ENCODE data around the gene BUB3. TPM values are rescaled to one million over a fixed set of nuclear protein-coding genes. Genes with fewer than 3 reads are reported as not detected.
"Not testable (repeated sequence)": the region's sequence is repeated elsewhere in the genome, so short reads cannot be mapped to it uniquely, and the experiment has no call there.

The BUB3 gene
- total RNA-seq, 2 donors from 2014 or later, result 215 to 332 TPM

DNA sequence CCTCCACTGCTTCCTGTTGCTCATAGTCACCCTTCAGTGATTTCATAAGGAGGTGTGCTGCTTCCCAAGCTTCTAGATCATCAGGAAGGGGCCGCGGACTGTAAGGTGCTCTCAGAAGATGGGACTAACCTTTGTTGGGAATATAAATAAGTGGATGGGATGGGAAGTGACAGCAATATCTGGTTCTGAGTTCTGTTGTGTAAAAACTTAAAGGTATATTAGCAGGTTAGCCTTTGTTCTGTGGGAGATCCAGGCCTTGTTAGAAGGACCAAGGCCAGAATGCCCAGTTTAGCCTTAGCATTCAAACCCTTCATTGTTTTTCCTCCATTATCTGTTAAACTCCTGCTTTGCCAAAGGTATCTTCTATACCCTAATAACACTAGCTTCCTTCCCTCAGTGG is 12.4 kb downstream of the BUB3 start:
- DNase-seq (ENCODE audit: low spot score in 2 of 2) (no peak), ATAC-seq (no peak)
- no peak overlapping the region for H3K27ac Mint-ChIP-seq
- peaks cover 22 to 44% of the 10 kb centered on the region in 2 donors for H3K36me3 Mint-ChIP-seq
- H3K9me3 Mint-ChIP-seq, result no peaks in the 10 kb centered on the region

DNA sequence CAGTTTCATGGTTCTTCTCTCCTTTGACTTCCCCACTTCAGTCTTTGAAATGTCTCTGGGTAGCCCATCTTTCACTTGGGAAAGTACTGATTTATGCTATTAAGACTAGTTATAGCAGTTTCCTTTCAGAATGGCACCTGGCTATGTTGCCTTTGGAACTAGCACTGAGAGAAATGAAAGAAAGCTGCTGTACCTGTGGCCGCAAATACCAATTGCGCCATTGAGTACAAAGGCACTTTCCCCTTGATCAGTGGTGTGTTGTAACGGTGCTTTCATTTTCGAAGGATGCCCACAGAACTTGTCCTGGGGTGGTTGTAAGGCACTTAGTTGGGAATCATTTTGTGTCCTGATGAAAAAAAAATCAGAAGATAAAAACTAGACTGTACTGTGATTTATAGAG is 16.8 kb downstream of the BUB3 start:
- Mint-ChIP-seq H3K36me3 (peaks cover 32 to 48% of the 10 kb centered on the region in 2 donors), H3K27ac (no peak overlapping the region), H3K9me3 (peaks cover 0 to 3% of the 10 kb centered on the region in 2 donors)
- DNase-seq (ENCODE audit: low spot score in 2 of 2), result no peak
- ATAC-seq, result no peak

DNA sequence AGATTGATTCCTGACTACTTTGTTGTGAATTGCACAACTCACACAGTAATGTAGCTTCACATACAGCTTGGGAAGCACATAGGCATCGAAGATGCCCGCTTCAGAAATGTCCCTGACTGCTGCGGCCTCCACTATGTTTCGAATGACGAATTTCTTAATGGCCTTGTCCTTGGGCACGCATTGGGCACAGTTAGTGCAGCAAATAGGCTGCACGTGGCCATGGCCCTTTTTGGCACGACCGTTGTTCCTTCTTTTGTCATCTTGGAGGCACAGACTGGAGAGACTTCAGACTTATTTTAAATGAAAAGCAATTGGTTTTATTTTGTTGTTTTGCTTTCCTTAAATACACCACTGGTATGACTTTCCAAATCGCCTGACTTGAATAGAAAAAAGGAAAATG is 17.4 kb downstream of the BUB3 start:
- DNase-seq (ENCODE audit: low spot score in 2 of 2); H3K9me3 Mint-ChIP-seq: not testable (repeated sequence)
- peaks cover 35 to 51% of the 10 kb centered on the region in 2 donors for H3K36me3 Mint-ChIP-seq

DNA sequence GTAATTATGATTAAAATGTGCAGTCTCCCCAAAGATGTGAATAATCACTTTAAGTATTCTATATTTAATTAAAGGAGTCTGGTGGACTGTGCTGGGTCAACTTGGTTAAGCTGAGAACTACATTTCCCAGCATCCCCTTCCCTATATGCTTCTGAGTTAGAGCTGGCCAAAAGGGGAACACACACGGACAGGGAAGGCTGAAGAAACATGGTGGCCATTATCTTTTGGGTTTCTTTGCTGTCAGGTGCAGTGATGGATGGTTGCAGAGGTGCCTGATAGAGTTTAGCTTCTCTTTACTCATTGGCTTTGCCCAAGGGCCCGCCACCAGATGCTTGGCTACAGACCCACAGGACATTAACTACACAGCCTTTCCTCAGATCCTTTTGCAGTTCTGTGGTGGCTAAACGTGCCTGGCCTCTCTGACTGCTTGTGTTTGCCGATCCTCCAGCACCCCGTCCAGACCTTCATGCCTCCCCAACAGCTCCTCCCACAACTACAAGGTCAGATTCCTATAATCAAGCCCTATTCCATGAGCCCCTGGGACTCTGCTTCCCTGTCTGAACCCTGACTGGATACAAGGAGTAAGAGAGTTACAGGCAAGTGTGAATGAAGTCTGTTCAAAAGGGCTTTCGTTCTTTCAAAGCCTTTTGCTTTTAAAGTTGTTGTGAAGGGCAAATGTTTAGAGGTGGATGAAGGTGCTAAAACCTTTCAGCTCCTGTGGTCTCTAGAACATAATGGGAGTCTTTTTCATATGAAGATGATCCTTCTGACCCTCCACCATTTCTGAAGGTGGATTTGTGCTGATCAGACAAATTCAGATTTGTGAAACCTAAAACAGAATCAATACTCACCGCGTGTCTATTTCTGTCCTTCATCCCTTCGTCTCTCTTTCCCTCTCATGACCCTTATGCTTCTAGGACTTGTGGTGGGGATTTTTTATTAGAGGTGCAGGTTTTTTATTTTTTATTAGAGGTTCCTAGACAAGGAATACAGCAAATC is 21.5 kb downstream of the BUB3 start:
- Mint-ChIP-seq H3K36me3 (peaks cover 31 to 52% of the 10 kb centered on the region in 2 donors), H3K27ac (no peak overlapping the region), H3K9me3 (peaks cover 3 to 7% of the 10 kb centered on the region in 2 donors)
- DNase-seq (ENCODE audit: low spot score in 2 of 2), result no peak
- no peak for ATAC-seq

More for the DNA sequence above, 17.4 kb downstream of the BUB3 start:
- H3K27ac Mint-ChIP-seq, ATAC-seq: not testable (repeated sequence)

DNA sequence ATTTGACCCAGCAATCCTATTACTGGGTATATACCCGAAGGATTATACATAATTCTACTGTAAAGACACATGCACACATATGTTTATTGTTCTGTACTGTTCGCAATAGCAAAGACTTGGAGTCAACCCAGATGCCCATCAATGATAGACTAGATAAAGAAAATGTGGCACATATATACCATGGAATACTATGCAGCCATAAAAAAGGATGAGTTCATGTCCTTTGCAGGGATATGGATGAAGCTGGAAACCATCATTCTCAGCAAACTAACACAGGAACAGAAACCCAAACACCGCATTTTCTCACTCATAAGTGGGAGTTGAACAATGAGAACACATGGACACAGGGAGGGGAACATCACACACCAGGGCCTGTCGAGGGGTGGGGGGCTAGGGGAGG is 24.2 kb downstream of the BUB3 start:
- Mint-ChIP-seq H3K36me3 (peaks cover 37 to 52% of the 10 kb centered on the region in 2 donors), H3K9me3 (peaks cover 6 to 11% of the 10 kb centered on the region in 2 donors)
- not testable (repeated sequence) for DNase-seq (ENCODE audit: low spot score in 2 of 2); ATAC-seq; H3K27ac Mint-ChIP-seq

DNA sequence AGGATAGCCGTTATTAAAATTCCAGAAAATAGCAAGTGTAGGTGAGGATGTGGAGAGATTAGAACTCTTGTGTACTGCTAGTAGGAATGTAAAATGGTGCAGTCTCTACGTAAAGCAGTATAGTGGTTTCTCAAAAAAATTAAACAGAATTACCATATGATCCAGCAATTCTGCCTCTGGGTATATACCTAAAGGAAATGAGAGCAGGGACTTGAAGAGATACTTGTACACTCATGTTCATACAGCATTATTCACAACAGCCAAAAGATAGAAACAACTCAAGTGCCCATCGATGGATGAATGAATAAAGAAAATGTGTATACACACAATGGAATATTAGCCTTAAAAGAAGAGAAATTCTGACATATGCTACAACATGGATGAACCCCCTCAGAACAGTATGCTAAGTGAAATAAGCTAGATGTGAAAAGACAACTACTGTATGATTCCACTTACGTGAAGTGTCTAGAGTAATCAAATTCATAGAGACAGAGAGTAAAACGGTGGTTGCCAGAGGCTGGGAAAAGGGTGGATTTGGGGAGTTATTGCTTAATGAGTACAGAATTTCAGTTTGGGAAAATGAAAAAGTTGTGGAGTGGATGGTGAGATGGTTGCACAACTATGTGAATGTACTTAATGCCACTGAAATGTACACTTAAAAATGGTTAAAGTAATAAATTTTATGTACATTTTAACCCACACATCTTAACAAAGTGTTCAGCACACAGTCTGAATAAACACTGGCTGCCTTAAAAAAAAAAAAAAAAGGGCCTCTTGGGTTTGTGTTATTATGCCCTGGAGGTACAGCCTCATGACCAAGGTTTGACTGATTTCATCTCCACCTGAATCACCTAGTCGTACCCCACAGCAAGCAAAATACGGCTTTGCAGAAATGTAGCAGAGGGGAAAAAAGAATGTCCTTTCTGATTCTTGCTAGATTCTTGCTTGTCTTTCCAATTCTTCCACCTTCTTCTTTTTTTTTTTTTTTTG is 26.2 kb downstream of the BUB3 start:
- H3K9me3 Mint-ChIP-seq, result peaks cover 10 to 21% of the 10 kb centered on the region in 2 donors
- ATAC-seq (no peak), DNase-seq (ENCODE audit: low spot score in 2 of 2) (no peak)
- peaks cover 38 to 56% of the 10 kb centered on the region in 2 donors for H3K36me3 Mint-ChIP-seq
- no peak overlapping the region for H3K27ac Mint-ChIP-seq

DNA sequence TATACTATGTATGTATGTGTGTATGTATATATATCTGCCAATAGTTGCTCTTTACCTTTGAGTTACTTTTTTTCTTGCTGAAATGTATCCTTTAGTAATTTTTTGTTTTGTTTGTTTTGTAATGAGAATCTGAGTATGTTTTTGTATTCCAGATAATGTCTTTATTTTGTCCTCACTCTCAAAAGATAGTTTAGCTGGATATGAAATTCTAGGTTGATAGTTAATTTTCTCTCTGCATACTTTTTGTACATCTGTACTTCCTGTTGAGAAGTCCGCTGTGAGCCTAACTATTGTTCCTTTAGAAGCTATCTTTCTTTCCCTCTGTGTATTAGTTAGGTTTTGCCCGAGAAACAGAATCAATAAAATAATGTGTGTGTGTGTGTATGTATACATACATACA is 29.5 kb downstream of the BUB3 start:
- Mint-ChIP-seq H3K9me3 (peaks cover 7 to 22% of the 10 kb centered on the region in 2 donors), H3K27ac (no peak overlapping the region), H3K36me3 (peaks cover 37 to 40% of the 10 kb centered on the region in 2 donors)
- DNase-seq (ENCODE audit: low spot score in 2 of 2) (no peak), ATAC-seq (no peak)

DNA sequence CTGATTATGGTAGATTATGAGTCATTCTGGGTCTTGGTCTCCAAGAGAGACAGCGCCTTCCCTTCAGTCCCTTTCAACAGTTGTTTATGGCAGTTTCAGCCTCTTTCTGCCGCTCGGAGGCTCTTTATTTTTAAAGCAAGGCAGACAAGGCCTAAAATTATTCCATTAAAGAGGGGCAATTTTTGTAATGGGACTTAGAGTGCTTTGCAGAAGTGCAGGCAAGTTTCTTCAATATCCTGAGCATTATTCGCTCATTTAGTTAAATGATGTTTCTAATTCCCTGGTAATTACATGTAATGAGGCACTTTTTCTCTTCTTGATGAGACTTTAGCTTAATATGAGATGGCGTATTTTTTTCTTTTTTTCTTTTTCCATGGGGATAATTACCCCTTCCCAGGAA is 33.6 kb downstream of the BUB3 start:
- H3K27ac Mint-ChIP-seq, result no peak overlapping the region
- peaks cover 7 to 22% of the 10 kb centered on the region in 2 donors for H3K9me3 Mint-ChIP-seq
- H3K36me3 Mint-ChIP-seq, result peaks cover 47 to 64% of the 10 kb centered on the region in 2 donors
- DNase-seq (ENCODE audit: low spot score in 2 of 2), result no peak
- no peak for ATAC-seq

DNA sequence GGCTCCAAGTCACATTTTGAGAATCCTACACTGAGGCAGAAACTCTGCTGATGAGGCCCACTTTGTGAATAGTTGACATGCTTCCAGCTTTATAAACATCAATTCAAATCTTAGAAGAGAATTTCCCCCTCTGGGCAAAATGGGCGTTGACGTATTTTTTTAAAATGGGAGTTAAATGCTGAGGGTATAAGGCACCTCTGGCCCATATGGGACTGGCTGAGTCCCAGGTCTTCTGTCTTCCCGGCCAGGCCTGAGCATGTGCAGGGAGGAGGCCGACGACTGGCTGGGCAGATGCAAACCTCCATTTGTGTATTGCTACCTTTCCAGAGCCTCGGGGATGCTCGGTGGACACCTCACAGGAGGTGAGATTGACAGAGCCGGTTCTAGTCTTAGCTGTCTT is 37.7 kb downstream of the BUB3 start:
- DNase-seq (ENCODE audit: low spot score in 2 of 2) (no peak), ATAC-seq (no peak)
- Mint-ChIP-seq H3K9me3 (no peaks in the 10 kb centered on the region), H3K27ac (peak overlapping the region in 1 of 2 donors; percentile 34), H3K36me3 (peaks cover 7 to 31% of the 10 kb centered on the region in 2 donors)

DNA sequence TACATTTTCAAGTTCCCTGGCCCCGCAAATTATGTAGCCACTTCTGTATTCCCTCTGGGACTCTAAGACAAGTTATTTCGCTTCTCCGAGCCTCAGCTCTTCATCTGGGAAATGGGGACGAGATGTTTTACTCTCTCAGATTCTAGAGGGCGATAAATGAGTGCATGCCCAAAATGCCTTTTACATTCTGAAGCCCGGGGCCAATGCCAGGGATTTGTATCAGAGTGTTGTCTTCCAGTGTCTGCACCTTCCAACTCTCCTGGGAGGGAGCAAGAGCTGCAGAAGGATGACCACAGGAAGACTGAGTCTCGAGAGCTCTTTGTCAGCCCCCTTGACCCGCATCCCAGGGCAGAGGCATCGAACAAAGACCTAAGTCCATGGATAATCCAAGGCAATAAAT is 39.9 kb downstream of the BUB3 start:
- H3K9me3 Mint-ChIP-seq, result peaks cover 0 to 4% of the 10 kb centered on the region in 2 donors
- ATAC-seq, result no peak
- no peak overlapping the region for H3K27ac Mint-ChIP-seq
- peaks cover 7 to 37% of the 10 kb centered on the region in 2 donors for H3K36me3 Mint-ChIP-seq
- DNase-seq (ENCODE audit: low spot score in 2 of 2), result no peak

DNA sequence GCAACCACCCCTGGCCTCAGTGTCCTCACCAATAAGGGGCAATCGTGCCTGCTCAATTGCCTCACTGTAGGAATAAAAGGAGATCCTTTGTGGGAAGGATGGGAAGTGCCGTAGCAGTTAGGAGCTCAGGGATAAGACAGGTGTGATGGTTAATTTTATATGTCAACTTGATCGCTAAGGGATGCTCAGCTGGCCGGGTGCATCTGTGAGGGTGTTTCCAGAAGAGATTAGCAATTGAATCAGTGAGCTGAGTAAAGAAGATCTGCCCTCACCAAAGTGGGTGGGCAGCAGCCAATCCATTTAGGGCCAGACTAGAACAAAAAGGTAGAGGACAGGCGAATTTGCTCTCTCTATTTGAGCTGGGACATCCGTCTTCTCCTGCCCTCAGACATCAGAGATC is 46.3 kb downstream of the BUB3 start:
- Mint-ChIP-seq H3K36me3 (peaks cover 2 to 14% of the 10 kb centered on the region in 2 donors), H3K27ac (no peak overlapping the region), H3K9me3 (peaks cover 2 to 6% of the 10 kb centered on the region in 2 donors)
- DNase-seq (ENCODE audit: low spot score in 2 of 2) (no peak), ATAC-seq (no peak)

DNA sequence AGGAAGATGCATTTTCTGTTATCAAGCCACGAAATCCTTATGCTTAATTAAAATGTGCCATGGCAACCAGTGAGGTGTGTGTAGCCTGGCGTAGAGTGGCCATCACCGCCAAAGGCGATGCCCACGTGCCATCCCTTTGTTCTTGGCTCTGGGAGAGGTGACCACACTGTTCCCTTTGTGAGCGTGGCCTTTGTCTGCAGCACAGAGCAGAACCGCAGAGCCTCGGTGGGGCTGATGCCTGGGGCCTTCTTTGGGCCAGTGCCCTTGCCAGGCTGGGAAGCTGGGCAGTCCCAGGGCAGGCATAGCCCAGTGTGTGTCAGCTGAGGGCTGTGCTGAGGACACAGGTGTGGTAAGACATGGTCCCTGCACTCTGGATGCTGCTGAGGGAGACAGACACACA is 48.3 kb downstream of the BUB3 start:
- Mint-ChIP-seq H3K9me3 (peaks cover 5 to 8% of the 10 kb centered on the region in 2 donors), H3K27ac (no peak overlapping the region), H3K36me3 (peaks cover 5 to 22% of the 10 kb centered on the region in 2 donors)
- DNase-seq (ENCODE audit: low spot score in 2 of 2) (no peak), ATAC-seq (no peak)

DNA sequence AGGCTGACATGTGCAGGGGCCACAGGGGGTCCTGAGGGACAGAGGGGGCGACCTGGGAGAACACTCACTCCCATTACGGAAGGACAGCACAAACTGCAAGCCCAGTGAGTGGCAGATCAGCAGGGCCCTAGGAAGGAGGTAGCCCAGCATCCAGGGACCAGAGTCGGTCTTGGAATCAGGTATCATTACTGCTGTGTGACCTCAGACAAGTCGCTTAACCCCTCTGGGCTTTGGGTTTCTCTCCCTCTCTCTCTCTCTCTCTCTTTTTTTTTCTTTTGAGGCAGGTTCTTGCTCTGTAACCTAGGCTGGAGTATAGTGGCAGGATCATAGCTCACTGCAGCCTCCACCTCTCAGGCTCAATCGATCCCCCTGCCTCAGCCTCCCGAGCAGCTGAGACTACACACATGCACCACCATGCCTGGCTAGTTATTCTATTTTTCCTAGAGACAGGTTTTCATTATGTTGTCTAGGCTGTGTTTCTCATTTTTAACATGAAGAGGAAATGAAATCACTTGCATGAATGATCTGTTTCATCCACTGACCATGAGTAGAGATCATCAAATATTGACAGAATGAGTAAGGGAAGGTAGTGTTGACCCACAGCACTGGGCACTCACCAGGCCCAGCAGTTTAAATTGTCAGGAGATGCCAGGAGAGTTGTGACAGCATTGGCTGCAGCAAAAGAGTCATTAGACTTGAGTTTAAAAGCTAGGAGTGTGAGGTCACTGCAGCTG is 49.4 kb downstream of the BUB3 start:
- ATAC-seq (no peak), DNase-seq (ENCODE audit: low spot score in 2 of 2) (no peak)
- H3K9me3 Mint-ChIP-seq, result peaks cover 5 to 13% of the 10 kb centered on the region in 2 donors
- no peak overlapping the region for H3K27ac Mint-ChIP-seq
- H3K36me3 Mint-ChIP-seq, result peaks cover 15 to 21% of the 10 kb centered on the region in 2 donors

DNA sequence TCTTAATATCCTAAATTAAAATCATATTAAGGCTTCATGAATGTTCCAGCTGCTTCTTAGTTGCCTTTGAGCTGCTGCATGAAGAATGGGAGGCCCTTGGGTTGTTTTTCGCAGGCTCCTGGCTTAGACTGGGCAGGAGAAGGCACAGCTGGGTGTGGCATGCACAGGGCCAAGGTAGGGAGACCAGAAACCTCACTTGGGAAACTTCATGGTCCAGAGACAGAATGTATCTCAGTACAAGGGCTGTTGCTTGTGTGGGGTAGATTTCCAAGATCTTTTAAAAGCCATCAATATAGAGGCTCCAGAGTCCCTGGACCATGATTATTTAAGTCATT is 49.9 kb downstream of the BUB3 start:
- ATAC-seq (no peak), DNase-seq (ENCODE audit: low spot score in 2 of 2) (no peak)
- H3K27ac Mint-ChIP-seq, result no peak overlapping the region
- peaks cover 4 to 13% of the 10 kb centered on the region in 2 donors for H3K9me3 Mint-ChIP-seq
- H3K36me3 Mint-ChIP-seq, result peaks cover 15 to 21% of the 10 kb centered on the region in 2 donors

DNA sequence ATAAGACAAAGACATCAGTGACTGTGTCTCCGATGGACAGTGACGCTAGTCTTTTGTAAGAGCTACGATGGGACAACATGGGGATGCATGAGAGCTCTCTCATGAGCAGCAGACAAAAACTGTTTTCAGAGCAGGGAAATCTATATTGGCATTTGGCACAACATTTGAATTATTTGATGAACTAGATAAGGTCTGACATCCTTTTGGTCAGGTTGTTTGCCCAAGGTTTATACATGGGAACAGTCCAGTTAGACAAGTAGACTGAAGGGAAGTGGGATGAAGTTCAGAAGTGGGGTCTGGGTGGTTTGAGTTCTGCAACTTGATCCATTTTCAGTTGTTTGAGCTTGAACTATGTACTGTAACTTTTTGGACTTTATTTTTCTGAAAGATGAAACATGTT is 50.8 kb downstream of the BUB3 start:
- DNase-seq (ENCODE audit: low spot score in 2 of 2), result no peak
- peaks cover 4 to 13% of the 10 kb centered on the region in 2 donors for H3K9me3 Mint-ChIP-seq
- no peak for ATAC-seq
- no peak overlapping the region for H3K27ac Mint-ChIP-seq
- peaks cover 15 to 22% of the 10 kb centered on the region in 2 donors for H3K36me3 Mint-ChIP-seq

DNA sequence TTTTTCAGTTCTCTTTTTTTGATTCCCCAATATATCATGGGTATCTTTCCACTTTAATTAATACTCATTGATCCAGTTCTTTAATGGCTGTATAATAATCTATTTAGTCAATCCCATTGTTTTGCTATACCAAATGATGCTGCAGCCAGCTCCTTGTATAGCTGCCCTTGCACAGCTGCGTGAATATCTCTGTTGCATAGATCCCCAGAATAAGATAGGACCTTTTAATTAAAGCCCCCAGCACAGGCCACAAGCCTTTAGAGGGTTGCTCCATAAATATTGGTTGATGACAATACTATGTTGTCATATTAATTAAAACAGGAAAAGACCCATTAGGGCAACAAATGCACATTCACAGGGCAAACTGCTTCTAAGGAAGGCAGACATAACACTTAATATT is 57.9 kb downstream of the BUB3 start:
- ATAC-seq (no peak), DNase-seq (ENCODE audit: low spot score in 2 of 2) (no peak)
- Mint-ChIP-seq H3K27ac (no peak overlapping the region), H3K9me3 (peaks cover 12 to 18% of the 10 kb centered on the region in 2 donors), H3K36me3 (peaks cover 26 to 27% of the 10 kb centered on the region in 2 donors)

Data from activated naive CD4-positive, alpha-beta T cell treated with anti-CD3 and anti-CD28 coated beads, Interleukin-2, amount 50 U/mL, for 72 hours (primary cell).